HepG2 (cell line): Measurements from ENCODE around the gene PRDX2. TPM values are rescaled to one million over a fixed set of nuclear protein-coding genes. Genes with fewer than 3 reads are reported as not detected.

Source experiments
- ASH2L ChIP-seq: fragments of 300-600, 200-600 bp; sonication (generic); IDR thresholded peaks from 2 replicates; pipeline ENCODE4 v1.7.0; 2017; ENCODE audit warnings: low read depth, mild to moderate bottlenecking, moderate library complexity, mixed read lengths, low read length; ENCODE audit not compliant: insufficient read length
- CEBPG ChIP-seq: IDR thresholded peaks from 2 replicates; pipeline ENCODE4 v1.6.1; 2016
- FOXK2 ChIP-seq: fragments of 450-650 bp; IDR thresholded peaks from 2 replicates; pipeline ENCODE4 v1.6.1; 2016
- GATAD1 ChIP-seq: IDR thresholded peaks from 2 replicates; pipeline ENCODE4 v1.6.1; 2016; ENCODE audit warnings: missing genetic modification reagents, missing compliant biosample characterization
- HMGXB3 ChIP-seq: sonication (generic); formaldehyde crosslinking; IDR thresholded peaks from 2 replicates; pipeline ENCODE4 v1.4.0; 2020; ENCODE audit warnings: missing genetic modification reagents, borderline replicate concordance
- HNRNPUL1 ChIP-seq: fragments of 200-400 bp; formaldehyde crosslinking; IDR thresholded peaks from 2 replicates; pipeline ENCODE4 v1.6.1; 2017; ENCODE audit warnings: low read depth, mild to moderate bottlenecking, low read length, moderate library complexity
- MBNL3 ChIP-seq: fragments of 250-450 bp; sonication (Bioruptor Pico); conservative IDR thresholded peaks from 2 replicates; pipeline ENCODE4 v1.8.0; 2022; ENCODE audit warnings: mild to moderate bottlenecking, inconsistent platforms
- MED1 ChIP-seq: sonication (generic); formaldehyde crosslinking; IDR thresholded peaks from 2 replicates; pipeline ENCODE4 v1.4.0; 2020; ENCODE audit warnings: missing genetic modification reagents
- NFATC3 ChIP-seq: sonication (generic); formaldehyde crosslinking; IDR thresholded peaks from 2 replicates; pipeline ENCODE4 v1.5.1; 2020; ENCODE audit warnings: mild to moderate bottlenecking, missing genetic modification reagents
- NRL ChIP-seq: sonication (generic); formaldehyde crosslinking; IDR thresholded peaks from 2 replicates; pipeline ENCODE4 v1.5.0; 2020; ENCODE audit warnings: missing genetic modification reagents, mild to moderate bottlenecking, moderate library complexity, borderline replicate concordance
- PAX8 ChIP-seq: sonication (generic); formaldehyde crosslinking; IDR thresholded peaks from 2 replicates; pipeline ENCODE4 v1.8.0; 2022; ENCODE audit warnings: mild to moderate bottlenecking, missing genetic modification reagents, borderline replicate concordance
- RNF2 ChIP-seq: fragments of 450-650 bp; conservative IDR thresholded peaks from 2 replicates; pipeline ENCODE4 v1.6.1; 2016; ENCODE audit warnings: low read depth
- SMARCC2 ChIP-seq: fragments of 450-650 bp; IDR thresholded peaks from 2 replicates; pipeline ENCODE4 v1.6.1; 2017; ENCODE audit warnings: antibody characterized with exemption, mild to moderate bottlenecking
- SMYD3 ChIP-seq: sonication (generic); formaldehyde crosslinking; IDR thresholded peaks from 2 replicates; pipeline ENCODE4 v1.8.1; 2023; ENCODE audit warnings: mild to moderate bottlenecking, missing genetic modification reagents
- SP4 ChIP-seq: sonication (generic); formaldehyde crosslinking; IDR thresholded peaks from 2 replicates; pipeline ENCODE4 v1.8.1; 2023; ENCODE audit warnings: mild to moderate bottlenecking, missing genetic modification reagents
- THYN1 ChIP-seq: sonication (generic); formaldehyde crosslinking; IDR thresholded peaks from 2 replicates; pipeline ENCODE4 v1.8.1; 2023; ENCODE audit warnings: low read depth, mild to moderate bottlenecking, moderate library complexity, missing genetic modification reagents, borderline replicate concordance
- TOPORS ChIP-seq: sonication (generic); formaldehyde crosslinking; IDR thresholded peaks from 2 replicates; pipeline ENCODE4 v1.8.0; 2023; ENCODE audit warnings: mild to moderate bottlenecking, missing genetic modification reagents
- ZNF224 ChIP-seq: sonication (generic); formaldehyde crosslinking; IDR thresholded peaks from 2 replicates; pipeline ENCODE4 v1.5.0; 2020; ENCODE audit warnings: mild to moderate bottlenecking, missing genetic modification reagents
- ZNF230 ChIP-seq: sonication (generic); formaldehyde crosslinking; IDR thresholded peaks from 2 replicates; pipeline ENCODE4 v1.4.0; 2020; ENCODE audit warnings: mild to moderate bottlenecking, missing genetic modification reagents
- ZNF30 ChIP-seq: sonication (generic); formaldehyde crosslinking; IDR thresholded peaks from 2 replicates; pipeline ENCODE4 v1.5.0; 2020; ENCODE audit warnings: mild to moderate bottlenecking, missing genetic modification reagents
- ZNF317 ChIP-seq: sonication (generic); formaldehyde crosslinking; IDR thresholded peaks from 2 replicates; pipeline ENCODE4 v1.5.0; 2020; ENCODE audit warnings: mild to moderate bottlenecking, missing genetic modification reagents
- ZNF652 ChIP-seq: IDR thresholded peaks from 2 replicates; pipeline ENCODE4 v1.6.1; 2016; ENCODE audit warnings: low read depth, borderline replicate concordance
- ZNF740 ChIP-seq: sonication (generic); formaldehyde crosslinking; IDR thresholded peaks from 2 replicates; pipeline ENCODE4 v1.4.0; 2020; ENCODE audit warnings: missing genetic modification reagents
- ZNF747 ChIP-seq: sonication (generic); formaldehyde crosslinking; IDR thresholded peaks from 2 replicates; pipeline ENCODE4 v1.8.1; 2023; ENCODE audit warnings: missing genetic modification reagents, mild to moderate bottlenecking, borderline replicate concordance
- polyA plus RNA-seq, 8 experiments: library from polyadenylated mRNA; depleted of rRNA in 3 of 8; stranded (reverse) in 7 of 8; unstranded in 1 of 8; fragments of >200 nt; fragmentation: Illumina TruSeq in 4 of 8; extraction: Trizol in 4 of 8; gene quantifications; 2 replicates each; pipeline versions ENCODE4 v1.2.1 to v1.2.3, GENCODE V29; 2011 to 2016; ENCODE audit warnings: low read depth in 4 of 8, missing spikeins in 1 of 8, mixed read lengths in 1 of 8; ENCODE audit not compliant: insufficient read depth in 1 of 8
- total RNA-seq, 5 experiments: library from RNA; depleted of rRNA; stranded (reverse); fragments of >200 nt; fragmentation: Illumina TruSeq; extraction: Trizol; gene quantifications; 2 replicates each; pipeline ENCODE4 v1.2.3, GENCODE V29; 2016; ENCODE audit warnings: low read depth in 1 of 5
- TF ChIP-seq, protein P1 (sequence below): sonication (generic); formaldehyde crosslinking; IDR thresholded peaks from 2 replicates; pipeline ENCODE4 v1.8.0; 2022; ENCODE audit warnings: missing genetic modification reagents, mild to moderate bottlenecking, moderate library complexity, borderline replicate concordance

PRDX2 gene
- total and polyA plus RNA-seq, 2 of the 13 experiments (the other 11 are each of a cell fraction or from before 2014, with no cell fraction given) = 218 to 381 TPM

DNA sequence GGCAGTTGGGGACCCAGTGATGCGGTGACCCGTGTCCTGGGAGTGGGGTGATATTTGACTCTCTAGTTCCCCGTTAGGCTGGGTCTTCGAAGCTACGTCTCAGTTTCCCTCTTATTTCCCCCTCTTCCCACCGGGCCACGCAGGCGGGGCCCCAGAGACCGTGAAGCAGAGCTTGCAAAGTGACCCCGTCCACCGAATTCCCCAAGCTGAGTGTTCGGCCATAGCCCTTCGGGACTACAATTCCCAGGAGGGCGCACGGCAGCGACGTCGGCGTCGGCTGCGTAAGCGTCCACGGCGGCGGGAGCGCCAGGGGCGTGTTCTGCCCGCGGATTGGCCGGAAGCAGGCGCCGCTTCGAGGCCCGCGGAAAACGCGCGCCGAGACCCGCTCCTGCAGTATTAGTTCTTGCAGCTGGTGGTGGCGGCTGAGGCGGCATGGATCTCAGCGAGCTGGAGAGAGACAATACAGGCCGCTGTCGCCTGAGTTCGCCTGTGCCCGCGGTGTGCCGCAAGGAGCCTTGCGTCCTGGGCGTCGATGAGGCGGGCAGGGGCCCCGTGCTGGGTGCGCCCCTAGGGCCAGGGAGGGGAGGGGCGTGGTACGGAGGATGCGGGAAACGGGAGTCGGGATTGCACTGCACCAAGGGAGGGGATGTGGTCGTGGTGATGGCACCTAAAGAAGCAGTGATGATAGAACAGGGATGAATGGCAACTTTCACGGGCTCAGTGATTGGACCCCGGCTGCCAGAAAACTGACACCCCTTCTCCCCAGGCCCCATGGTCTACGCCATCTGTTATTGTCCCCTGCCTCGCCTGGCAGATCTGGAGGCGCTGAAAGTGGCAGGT, 4.9 kb upstream of the PRDX2 start, which contains the start of gene RNASEH2A (continued):
- no peak for TF ChIP-seq HNRNPUL1
- TF ChIP-seq CEBPG = peak; percentile 23; the same call in 1 of the 2 replicates
- no peak for TF ChIP-seq NFATC3 (CRISPR knock-in tag)
- TF ChIP-seq NRL (CRISPR knock-in tag) = 0 out of 2 replicates have a peak, but pooled peaks have one; percentile 22
- no peak for TF ChIP-seq ZNF740 (CRISPR knock-in tag)
- no peak for TF ChIP-seq SMYD3 (CRISPR knock-in tag)
- peak; percentile 97 for TF ChIP-seq RNF2
- TF ChIP-seq HMGXB3 (CRISPR knock-in tag) = peak; percentile 66; the same call in 1 of the 2 replicates
- TF ChIP-seq ASH2L = peak; percentile 75
- TF ChIP-seq SP4 (CRISPR knock-in tag) = peak; percentile 90
- peak; percentile 47; the same call in 1 of the 2 replicates for TF ChIP-seq ZNF747 (CRISPR knock-in tag)
- TF ChIP-seq ZNF230 (CRISPR knock-in tag) = peak; percentile 89; the same call in 1 of the 2 replicates
- no peak for TF ChIP-seq ZNF30 (CRISPR knock-in tag)
- TF ChIP-seq ZNF652 (CRISPR knock-in tag) = no peak
- TF ChIP-seq ZNF224 (CRISPR knock-in tag) = no peak; the same call in 1 of the 2 replicates
- no peak for TF ChIP-seq THYN1 (CRISPR knock-in tag)
- TF ChIP-seq MED1 = peak; percentile 50; the same call in 1 of the 2 replicates
- TF ChIP-seq PAX8 (CRISPR knock-in tag) = peak; percentile 93; the same call in 1 of the 2 replicates
- TF ChIP-seq ZNF317 (CRISPR knock-in tag) = 0 out of 2 replicates have a peak, but pooled peaks have one; percentile 34
- no peak for TF ChIP-seq SMARCC2
- TF ChIP-seq, protein P1, sequence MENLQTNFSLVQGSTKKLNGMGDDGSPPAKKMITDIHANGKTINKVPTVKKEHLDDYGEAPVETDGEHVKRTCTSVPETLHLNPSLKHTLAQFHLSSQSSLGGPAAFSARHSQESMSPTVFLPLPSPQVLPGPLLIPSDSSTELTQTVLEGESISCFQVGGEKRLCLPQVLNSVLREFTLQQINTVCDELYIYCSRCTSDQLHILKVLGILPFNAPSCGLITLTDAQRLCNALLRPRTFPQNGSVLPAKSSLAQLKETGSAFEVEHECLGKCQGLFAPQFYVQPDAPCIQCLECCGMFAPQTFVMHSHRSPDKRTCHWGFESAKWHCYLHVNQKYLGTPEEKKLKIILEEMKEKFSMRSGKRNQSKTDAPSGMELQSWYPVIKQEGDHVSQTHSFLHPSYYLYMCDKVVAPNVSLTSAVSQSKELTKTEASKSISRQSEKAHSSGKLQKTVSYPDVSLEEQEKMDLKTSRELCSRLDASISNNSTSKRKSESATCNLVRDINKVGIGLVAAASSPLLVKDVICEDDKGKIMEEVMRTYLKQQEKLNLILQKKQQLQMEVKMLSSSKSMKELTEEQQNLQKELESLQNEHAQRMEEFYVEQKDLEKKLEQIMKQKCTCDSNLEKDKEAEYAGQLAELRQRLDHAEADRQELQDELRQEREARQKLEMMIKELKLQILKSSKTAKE = no peak; the same call in 1 of the 2 replicates
- no peak for TF ChIP-seq MBNL3
- TF ChIP-seq FOXK2 = no peak
- peak; percentile 91 for TF ChIP-seq GATAD1 (CRISPR knock-in tag)
- TF ChIP-seq TOPORS (CRISPR knock-in tag) = peak; percentile 70
